BE2C (cell line): ENCODE results near the gene SFXN3.

Source experiments
- DNase-seq: peaks from one replicate; pipeline ENCODE4 v3.0.0-alpha.2; 2020
- H3K27me3 ChIP-seq: fragments of 250-450 bp; sonication (Bioruptor Pico); 2 replicates; pipeline ENCODE4 v1.5.1; 2020; ENCODE audit warnings: mild to moderate bottlenecking
- H3K36me3 ChIP-seq: fragments of 250-450 bp; sonication (Bioruptor Pico); 2 replicates; pipeline ENCODE4 v1.5.1; 2020; ENCODE audit warnings: mild to moderate bottlenecking
- H3K4me1 ChIP-seq: fragments of 250-450 bp; sonication (Bioruptor Pico); 2 replicates; pipeline ENCODE4 v1.5.1; 2020
- H3K4me3 ChIP-seq: 2 replicates; pipeline ENCODE4 v1.5.1; 2011; ENCODE audit warnings: low read depth, low read length
- H3K9me3 ChIP-seq: fragments of 250-450 bp; sonication (Bioruptor Pico); 2 replicates; pipeline ENCODE4 v1.5.1; 2020
- CTCF ChIP-seq: IDR thresholded peaks from 2 replicates; pipeline ENCODE4 v1.5.1; 2012; ENCODE audit warnings: mild to moderate bottlenecking, low read depth, low read length

SFXN3 gene

GRCh38 chr10:101022967-101023705 lies 7.9 kb upstream of the SFXN3 start:
- TF ChIP-seq CTCF, result no peak
- no peaks in the 10 kb centered on the region for H3K9me3 ChIP-seq
- no peaks in the 10 kb centered on the region for H3K36me3 ChIP-seq
- no peaks in the 10 kb centered on the region for H3K27me3 ChIP-seq
- peaks cover 6% of the 10 kb centered on the region for H3K4me1 ChIP-seq
- DNase-seq, result no peak
- H3K4me3 ChIP-seq, result no peak overlapping the region

GRCh38 chr10:101027106-101027720 lies 3.8 kb upstream of the SFXN3 start:
- peaks cover 15% of the 10 kb centered on the region for H3K4me1 ChIP-seq
- TF ChIP-seq CTCF, result no peak
- H3K36me3 ChIP-seq, result no peaks in the 10 kb centered on the region
- DNase-seq, result no peak
- no peaks in the 10 kb centered on the region for H3K9me3 ChIP-seq
- H3K4me3 ChIP-seq, result no peak overlapping the region
- H3K27me3 ChIP-seq, result no peaks in the 10 kb centered on the region

GRCh38 chr10:101028446-101029337 lies 2.3 kb upstream of the SFXN3 start:
- Histone ChIP-seq H3K4me3 (no peak overlapping the region), H3K27me3 (no peaks in the 10 kb centered on the region), H3K9me3 (no peaks in the 10 kb centered on the region), H3K4me1 (peaks cover 22% of the 10 kb centered on the region), H3K36me3 (no peaks in the 10 kb centered on the region)
- no peak for TF ChIP-seq CTCF
- DNase-seq, result peak; percentile 63

- Histone ChIP-seq H3K9me3 (no peaks in the 10 kb centered on the region), H3K36me3 (no peaks in the 10 kb centered on the region), H3K4me3 (no peak overlapping the region), H3K4me1 (peaks cover 22% of the 10 kb centered on the region), H3K27me3 (no peaks in the 10 kb centered on the region)
- DNase-seq, result no peak
- TF ChIP-seq CTCF, result peak; percentile 18; the same call in 1 of the 2 replicates
Measured at GRCh38 chr10:101029520-101030295, 1.3 kb upstream of the SFXN3 start.

- H3K4me3 ChIP-seq, result peak overlapping the region; percentile 80
- no peaks in the 10 kb centered on the region for H3K36me3 ChIP-seq
- no peak for TF ChIP-seq CTCF
- peaks cover 22% of the 10 kb centered on the region for H3K4me1 ChIP-seq
- DNase-seq, result no peak
- no peaks in the 10 kb centered on the region for H3K27me3 ChIP-seq
- H3K9me3 ChIP-seq, result no peaks in the 10 kb centered on the region
Measured at GRCh38 chr10:101030496-101031127, 422 bp upstream of the SFXN3 start.
